Uterus (tissue), 2 donors: ENCODE results near the gene CARMIL3.

Source experiments
- CTCF ChIP-seq, 4 experiments: fragments of 200-600 bp in 2 of 4; fragments of 450-650 bp in 2 of 4; sonication (generic) in 2 of 4; IDR thresholded peaks; one replicate each; pipeline ENCODE4 v1.5.1; 2016 to 2019; ENCODE audit warnings: antibody characterized with exemption in 4 of 4, mild to moderate bottlenecking in 2 of 4, moderate library complexity in 1 of 4
- POLR2A ChIP-seq, 2 donors: fragments of 450-650 bp; IDR thresholded peaks; one replicate each; pipeline ENCODE4 v1.6.1; 2016; ENCODE audit warnings: antibody characterized with exemption in 2 of 2, mild to moderate bottlenecking in 1 of 2, moderate library complexity in 1 of 2

GRCh38 chr14:24054324-24054641, 2.5 kb downstream of the CARMIL3 start:
- TF ChIP-seq CTCF (IDR thresholded peaks at IDR 0.05) (no peak), POLR2A (IDR thresholded peaks at IDR 0.05) (no peak)
